Stimulated activated naive CD4-positive, alpha-beta T cell treated with Interleukin-2 at 50 U/mL for 16 hours (primary cell): ENCODE measurements around the gene ZFPM1.

ENCODE experiments used
- DNase-seq: peaks from one replicate; lab custom pipeline; 2025; lab: John Stamatoyannopoulos, UW

Gene ZFPM1

DNA sequence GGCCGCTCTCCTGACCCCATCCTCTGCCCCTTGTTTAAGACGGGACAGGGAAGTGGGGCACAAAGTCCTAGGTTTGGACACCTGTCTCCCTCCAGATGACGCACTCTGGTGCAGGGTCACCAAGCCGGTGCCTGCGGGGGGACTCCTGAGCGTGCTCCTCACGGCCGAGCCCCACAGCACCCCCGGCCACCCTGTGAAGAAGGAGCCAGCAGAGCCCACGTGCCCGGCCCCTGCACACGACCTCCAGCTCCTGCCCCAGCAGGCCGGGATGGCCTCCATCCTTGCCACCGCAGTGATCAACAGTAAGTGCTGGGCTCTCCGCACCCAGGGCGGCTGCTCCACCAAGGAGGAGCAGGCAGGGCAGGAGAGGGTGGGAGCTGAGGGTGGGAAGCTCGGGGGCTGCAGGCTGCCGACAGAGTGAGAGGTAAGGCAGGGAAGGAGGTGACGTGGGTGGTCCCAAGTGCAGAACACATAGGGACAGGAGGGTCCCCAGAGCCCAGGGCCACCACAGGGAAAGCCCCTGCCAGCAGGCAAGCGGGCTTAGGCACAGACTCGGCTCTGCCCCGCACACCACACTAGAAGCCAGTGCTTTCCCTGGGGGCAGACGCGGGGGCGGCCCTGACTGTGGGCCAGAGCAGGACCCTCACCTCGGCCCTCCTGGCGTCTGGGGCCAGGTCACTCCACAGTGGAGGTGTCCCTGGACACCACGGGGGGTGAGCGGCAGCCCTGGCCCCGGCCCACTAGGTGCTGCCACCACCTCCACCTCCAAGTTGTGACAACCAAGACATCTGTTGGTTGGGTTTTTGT is 75.1 kb downstream of the ZFPM1 start:
- no peak for DNase-seq

DNA sequence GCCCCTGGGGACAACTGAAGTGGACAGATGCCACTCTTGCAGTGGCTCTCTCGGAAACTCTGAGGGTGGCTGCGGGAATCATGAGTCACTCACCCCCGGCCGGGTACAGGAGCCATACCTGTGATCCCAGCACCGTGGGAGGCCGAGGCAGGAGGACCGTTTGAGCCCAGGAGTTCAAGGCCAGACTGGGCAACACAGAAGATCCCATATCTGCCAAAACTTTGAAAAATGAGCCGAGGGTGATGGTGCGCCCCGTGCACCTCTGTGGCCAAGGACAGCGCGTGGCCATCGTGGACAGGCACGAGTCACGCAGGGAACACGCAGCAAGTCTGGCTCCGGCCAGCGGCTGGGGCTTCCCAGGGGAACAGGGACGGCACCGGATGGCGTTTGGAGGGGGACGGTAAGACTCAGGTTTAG is 75.8 kb downstream of the ZFPM1 start:
- DNase-seq = no peak

DNA sequence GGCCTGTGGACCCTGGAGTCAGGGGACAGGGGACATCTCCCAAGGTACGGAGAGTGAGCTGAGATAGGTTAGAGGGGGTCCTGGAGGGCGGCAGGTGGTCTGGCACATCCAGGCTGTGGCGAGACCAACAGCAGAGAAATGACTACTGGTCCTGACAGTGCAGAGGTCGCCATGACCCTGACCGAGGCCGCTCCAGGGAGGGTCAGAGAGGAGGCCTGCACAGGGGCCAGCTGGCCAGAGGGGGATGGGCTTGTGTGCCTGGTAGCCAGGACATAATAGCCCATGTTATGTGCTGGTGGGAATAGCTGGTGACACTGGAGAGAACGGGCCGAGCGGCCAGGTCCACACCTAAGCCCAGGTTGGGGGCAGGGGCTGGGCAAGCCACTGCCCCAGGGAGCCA is 76.5 kb downstream of the ZFPM1 start:
- DNase-seq = no peak

DNA sequence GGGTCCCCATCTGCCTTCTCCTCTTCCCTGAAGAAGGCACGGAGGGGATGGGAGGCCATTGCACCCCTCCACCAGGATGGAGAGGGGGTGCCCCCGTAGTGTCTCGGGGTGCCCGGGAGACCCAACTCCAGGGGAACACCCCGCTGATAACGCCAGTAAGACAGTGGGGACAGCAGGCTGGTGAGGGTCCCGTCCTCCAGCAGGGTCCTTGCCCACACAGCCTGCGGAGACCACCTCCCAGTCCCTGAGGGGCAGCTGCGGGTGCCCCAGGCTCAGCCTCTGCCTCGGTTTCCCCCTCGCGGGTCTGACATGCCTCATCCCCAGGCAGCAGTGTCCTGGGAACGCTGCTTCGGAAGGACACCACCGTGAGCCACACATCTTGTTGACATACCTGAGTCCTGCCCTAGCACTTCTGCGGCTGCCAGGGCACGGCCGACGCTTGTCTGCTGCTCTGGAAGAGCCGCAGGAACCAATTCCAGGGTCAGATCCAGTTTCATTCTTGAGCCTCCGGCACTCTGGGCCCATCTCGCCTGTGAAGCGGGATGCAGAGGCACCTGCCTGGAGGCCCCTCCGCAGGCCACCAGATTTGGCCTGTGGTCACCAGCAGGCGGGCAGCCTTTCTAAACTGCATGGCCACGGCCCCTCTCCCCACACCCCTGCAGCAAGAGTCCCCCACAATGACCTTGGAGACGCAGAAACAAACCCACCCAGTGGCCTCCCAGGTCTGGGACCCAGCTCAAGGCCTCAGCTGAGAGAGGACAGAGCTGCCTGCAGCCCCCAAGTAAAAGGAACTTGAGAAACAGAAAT is 77.2 kb downstream of the ZFPM1 start:
- DNase-seq = no peak

DNA sequence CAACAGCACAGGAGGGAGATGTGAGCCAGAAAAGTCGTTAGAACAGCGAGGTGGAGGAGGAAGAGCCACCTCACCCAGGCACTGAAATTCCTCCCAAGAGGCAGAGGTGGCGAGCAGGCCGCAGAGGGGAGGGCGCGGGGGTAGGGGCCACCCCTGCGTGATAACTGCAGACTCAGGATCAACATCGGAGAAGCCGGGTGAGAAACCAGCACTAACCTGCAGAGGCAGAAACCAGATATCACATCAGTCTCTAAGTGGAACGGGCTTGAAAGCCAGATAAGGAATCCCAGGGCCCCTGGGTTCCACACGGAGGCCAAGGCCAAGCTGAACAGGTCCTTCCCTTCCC is 77.8 kb downstream of the ZFPM1 start:
- DNase-seq = no peak

DNA sequence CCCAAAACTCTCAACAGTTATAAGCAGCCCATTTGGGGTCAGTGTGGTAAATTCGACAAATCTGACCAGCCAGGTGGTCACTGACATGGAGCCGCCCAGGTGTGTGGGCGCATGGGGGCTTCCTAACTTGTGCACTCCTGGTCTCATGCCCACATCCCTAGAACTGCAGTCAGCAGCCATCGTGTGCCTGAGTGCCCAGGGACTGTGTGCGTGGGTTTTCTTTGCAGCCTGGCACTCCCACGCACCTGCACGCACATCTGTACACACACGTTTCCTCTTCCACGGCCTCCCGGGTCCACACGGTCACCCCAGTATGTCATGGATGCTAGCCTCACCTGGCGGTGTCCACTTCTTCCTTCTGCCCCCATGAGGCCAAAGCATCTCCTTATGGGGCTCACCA is 78.3 kb downstream of the ZFPM1 start:
- no peak for DNase-seq

DNA sequence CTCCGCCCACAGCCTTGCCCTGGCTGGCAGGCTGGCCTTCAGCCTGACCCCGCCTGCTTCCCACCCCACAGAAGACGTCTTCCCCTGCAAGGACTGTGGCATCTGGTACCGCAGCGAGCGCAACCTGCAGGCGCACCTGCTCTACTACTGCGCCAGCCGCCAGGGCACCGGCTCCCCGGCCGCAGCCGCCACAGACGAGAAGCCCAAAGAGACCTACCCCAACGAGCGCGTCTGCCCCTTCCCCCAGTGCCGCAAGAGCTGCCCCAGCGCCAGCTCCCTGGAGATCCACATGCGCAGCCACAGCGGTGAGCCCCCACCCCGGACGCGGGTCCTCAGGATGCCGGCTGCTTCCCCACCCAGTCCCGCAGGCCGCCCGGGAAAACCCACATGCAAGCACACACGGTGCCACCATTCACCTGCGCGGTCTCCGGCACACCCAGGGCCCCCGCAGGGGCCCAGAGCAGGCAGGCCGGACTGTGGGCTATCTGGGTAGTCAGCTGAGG is 78.9 kb downstream of the ZFPM1 start:
- DNase-seq = no peak

DNA sequence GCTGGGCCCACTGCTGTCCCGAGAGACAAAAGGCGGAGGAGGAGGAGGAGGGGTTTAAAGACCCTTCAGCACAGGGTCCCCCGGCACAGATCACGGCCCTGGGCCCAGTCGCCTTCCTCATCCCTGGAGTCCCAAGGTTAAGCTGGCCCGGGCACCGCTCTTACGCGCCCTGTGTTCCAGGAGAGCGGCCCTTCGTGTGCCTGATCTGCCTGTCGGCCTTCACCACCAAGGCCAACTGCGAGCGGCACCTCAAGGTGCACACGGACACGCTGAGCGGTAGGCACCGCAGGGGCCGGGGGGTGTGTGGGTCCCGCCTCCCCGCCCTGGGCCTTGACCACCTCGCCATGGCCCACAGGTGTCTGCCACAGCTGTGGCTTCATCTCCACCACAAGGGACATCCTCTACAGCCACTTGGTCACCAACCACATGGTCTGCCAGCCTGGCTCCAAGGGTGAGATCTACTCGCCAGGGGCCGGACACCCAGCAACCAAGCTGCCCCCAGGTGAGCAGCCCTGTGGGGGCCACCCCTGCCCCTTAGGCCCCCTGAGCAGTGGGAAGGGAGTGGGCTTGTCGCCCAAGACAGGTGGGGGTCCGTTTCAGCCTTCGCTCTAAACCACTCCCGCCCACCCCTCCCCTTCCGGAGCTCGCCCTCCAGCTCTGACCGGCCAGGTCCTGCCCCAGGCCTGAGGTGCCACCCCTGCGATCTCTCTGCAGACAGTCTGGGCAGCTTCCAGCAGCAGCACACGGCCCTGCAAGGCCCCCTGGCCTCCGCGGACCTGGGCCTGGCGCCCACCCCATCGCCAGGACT is 79.6 kb downstream of the ZFPM1 start:
- DNase-seq = no peak

DNA sequence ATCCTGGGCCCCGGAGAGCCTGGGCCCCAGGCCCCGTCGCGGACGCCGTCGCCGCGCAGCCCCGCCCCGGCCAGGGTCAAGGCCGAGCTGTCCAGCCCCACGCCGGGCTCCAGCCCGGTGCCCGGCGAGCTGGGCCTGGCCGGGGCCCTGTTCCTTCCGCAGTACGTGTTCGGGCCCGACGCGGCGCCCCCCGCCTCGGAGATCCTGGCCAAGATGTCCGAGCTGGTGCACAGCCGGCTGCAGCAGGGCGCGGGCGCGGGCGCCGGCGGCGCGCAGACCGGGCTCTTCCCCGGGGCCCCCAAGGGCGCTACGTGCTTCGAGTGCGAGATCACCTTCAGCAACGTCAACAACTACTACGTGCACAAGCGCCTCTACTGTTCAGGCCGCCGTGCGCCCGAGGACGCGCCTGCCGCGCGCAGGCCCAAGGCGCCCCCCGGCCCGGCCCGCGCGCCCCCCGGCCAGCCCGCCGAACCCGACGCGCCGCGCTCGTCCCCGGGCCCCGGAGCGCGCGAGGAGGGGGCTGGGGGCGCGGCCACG is 80.4 kb downstream of the ZFPM1 start:
- DNase-seq = no peak

DNA sequence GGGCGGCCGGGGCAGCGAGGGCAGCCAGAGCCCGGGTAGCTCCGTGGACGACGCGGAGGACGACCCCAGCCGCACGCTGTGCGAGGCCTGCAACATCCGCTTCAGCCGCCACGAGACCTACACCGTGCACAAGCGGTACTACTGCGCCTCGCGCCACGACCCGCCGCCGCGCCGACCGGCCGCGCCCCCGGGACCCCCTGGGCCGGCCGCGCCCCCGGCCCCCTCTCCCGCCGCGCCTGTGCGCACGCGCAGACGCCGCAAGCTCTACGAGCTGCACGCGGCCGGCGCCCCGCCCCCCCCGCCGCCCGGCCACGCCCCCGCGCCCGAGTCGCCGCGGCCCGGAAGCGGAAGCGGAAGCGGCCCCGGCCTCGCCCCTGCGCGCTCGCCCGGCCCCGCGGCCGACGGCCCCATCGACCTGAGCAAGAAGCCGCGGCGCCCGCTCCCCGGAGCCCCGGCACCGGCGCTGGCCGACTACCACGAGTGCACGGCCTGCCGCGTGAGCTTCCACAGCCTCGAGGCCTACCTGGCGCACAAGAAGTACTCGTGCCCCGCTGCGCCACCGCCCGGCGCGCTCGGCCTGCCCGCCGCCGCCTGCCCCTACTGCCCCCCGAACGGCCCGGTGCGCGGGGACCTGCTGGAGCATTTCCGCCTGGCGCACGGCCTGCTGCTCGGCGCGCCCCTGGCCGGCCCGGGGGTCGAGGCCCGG is 81.0 kb downstream of the ZFPM1 start:
- DNase-seq = peak; percentile 67

DNA sequence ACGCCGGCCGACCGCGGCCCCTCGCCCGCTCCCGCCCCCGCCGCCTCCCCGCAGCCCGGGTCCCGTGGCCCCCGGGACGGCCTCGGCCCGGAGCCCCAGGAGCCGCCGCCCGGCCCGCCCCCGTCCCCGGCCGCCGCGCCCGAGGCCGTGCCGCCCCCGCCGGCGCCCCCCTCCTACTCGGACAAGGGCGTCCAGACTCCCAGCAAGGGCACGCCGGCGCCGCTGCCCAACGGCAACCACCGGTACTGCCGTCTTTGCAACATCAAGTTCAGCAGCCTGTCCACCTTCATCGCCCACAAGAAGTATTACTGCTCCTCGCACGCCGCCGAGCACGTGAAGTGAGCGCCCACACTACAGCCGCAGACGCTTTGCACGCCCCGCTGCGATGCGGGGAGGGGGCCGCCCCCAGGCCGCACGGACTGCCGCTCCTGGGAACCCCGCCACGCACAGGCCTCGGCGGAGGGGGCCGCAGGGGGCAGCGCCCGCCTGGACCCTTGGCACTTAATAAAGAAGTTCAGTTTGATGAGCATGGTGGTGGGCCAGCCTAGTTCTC is 81.6 kb downstream of the ZFPM1 start:
- DNase-seq = no peak

DNA sequence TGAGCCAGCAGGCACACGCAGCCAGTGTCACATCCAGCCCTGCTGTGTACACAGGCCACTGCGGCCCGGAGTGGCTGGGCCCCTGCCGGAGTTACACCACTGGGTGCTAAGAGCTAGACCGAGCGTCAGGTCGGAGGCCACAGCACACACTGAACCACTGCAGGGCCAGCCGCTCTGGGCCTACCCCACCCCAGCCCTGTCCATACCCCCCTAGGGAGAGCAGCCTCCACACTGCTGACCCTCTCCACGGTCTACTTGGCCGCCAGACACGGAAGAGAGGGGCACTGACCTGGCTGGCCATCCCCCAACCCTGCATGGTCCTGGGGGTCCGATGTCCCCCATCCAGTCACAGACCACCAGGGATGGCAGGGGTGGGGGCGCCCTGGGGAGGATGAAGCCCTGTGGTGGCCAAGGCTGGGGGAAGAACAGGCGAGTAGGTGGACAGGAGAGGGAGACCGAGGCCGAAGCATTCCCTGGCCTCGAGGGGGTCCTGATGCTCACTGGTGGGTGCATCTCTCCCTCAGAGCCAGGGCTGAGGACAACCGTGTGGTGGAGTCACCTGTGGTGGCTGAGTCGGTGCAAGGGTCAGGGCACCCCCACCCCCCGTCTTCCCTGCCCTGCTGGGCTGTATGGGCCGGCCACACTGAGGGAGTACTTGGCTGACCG is 82.2 kb downstream of the ZFPM1 start:
- no peak for DNase-seq

DNA sequence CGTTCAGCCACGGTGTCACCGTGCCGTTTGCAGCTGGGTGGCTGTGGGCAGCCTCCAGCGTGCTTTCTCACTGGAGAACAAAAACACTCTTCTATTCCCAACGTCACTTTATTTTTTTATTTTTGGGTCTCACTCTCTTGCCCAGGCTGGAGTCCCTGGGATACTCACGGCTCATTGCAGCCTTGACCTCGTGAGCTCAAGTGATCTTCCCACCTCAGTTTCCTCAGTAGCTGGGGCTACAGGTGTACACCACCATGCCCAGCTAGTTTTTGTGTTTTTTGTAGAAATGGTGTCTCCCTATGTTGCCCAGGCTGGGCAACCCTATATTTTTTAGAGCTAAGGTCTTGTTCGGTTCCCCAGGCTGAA is 82.8 kb downstream of the ZFPM1 start:
- no peak for DNase-seq

DNA sequence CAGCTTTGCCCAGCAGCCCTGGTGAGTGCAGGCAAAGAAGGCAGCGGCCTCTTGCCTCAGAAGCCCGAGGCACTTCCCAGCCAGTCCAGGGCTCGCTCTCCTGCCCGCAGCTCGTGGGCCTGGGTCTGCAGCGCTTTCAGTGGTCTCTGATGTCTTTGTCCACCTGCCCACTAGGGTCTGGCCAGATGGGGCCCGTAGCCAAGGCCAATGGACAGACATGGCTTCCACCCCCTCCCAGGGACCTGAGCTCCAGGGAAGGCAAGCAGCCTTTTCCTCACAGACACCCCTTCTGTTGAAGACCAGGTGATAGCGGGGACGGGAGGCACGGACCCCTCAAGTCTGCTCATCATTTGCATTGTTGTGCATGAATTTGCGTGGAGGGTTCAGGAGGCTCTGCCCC is 83.4 kb downstream of the ZFPM1 start:
- DNase-seq = no peak

DNA sequence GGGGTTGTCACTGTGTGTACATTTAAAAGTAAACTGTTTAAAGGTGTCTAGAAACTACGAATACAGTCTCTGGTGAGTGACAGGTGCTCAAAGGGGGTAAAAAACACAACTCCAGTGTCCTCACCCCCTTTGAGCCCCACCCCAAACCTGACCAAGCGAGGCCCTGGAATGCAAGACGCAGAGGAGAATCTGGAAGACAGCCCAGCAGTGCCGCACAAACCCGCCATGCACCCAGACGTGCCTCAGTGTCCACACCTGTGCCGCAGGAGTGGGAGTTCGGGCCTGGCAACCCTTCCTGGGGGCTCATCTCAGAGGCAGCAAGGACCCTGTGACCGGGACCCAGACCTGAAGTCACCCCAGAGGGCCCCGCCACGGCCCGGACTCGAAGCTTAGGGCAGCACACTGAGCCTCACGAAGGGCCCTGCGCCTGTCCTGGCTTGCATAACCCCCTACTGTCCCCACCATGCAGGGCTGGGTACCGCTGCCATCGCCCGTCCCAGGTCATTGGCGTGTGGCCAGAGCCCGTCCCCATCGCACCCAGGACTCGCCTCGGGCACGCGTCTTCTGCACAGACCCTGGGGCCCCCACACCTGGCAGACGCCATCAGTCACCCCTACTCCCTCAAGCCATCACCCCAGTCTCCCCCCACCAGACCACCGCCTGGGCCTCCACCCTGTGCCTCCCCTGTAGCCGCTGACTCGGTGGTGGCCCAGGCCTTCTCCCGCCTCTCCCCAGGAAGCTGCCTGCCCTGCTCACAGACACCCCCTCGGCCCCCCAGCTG is 84.1 kb downstream of the ZFPM1 start:
- DNase-seq = no peak

DNA sequence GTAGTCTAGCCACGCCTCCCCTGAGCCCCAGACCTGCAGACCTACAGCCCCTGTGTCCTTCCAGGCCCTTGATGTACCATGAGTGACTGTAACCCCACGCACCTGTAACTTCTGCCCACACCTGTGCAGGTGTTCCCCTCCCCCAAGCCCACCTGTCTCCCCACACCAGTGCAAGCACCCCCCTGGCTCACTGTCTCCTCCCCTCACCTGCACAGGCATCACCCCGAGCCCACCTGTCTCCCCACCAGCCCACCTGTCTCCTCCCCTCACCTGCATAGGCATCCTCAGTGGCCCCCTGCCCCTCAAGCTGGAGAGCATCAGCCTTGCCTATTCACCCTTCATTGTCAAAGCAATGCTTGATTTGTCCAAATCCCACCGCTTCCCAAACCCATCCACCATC is 84.8 kb downstream of the ZFPM1 start:
- DNase-seq = no peak

DNA sequence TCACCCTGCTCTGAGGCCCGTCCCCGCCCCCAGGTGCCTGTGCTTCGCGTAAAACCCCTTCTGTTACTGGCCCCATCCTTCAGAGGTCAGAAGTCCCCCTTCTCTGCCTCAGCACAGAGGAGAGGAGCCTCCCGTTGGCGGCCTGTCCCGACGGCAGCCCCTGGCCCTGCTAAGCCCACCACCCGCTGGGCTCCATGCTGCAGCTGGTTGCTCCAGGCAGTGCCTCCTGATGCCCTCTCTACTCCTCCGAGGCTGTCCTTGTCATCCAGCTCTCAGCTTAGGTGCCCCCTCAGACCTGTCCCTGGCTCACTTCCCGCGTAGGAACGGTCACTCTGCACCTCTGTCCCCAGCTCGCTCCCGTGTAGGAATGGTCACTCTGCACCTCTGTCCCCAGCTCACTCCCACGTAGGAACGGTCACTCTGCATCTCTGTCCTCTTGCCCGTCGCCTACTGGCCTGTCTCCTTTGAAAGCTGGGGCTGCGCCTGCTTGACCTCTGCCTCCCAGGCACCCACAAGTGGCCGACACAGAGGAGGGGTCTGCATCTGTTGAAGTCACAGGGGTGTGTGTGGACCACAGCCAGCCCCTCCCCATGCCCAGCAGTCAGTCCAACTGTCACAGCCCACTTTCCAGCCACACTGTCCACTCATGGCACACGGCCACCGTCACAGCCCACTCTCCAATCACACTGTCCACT is 85.4 kb downstream of the ZFPM1 start:
- no peak for DNase-seq

DNA sequence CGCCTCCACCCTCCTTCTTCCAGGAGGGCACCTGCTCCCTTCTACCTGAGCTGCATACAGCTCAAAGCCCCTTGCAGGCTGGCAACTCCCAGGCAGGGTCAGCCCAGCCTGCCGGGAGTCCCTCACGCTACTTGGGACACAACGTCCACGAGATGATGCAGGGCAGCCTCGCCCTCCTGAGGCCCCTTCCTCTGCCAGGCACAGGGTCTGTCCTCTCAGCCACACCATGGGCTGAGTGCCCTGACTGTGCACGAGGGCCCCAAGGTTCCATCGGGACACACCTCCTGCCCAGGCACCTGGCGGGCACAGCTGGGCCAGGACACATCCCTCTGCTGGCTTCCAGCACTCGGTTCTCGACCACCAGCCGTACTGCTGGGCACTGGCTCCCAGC is 86.2 kb downstream of the ZFPM1 start:
- no peak for DNase-seq

DNA sequence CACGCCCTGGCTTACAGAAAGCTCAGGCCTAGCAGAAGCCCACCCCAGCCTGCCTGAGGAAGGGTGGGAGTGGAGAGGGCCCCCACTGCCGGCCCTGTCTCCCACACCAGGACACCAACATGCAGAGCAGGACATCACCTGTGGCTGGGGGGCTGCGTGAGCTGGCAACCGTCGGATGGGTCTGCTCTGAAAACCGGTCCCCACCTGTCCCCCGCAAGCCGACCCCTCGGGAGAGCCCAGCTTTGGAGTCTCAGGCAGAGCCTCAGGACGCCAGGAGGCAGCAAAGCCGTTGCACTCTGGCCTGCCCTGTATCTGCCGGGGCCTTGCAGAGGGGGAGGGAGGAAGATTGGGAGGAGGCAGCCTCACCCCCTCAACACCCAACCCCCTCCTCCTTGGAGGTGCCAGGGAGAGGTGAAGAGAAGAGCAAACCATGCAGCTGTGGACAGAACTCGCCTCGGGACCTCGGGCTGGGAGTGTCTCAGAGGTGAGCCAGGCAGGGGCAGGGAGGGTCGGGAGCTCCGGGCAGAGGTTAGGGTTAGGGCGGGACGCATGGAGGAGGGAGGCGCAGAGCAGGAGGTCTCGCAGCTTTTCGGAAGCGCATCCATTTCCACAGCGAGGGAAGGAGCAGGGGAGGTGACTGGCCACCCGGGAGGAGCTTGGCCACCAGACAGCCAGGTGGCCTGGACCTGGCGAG is 86.7 kb downstream of the ZFPM1 start:
- no peak for DNase-seq
